B cell (primary cell): Measurements from ENCODE around the gene C12orf57. TPM values are rescaled to one million over a fixed set of nuclear protein-coding genes. Genes with fewer than 3 reads are reported as not detected.

ENCODE experiments used
- ATAC-seq: fragments of 200-7000 bp; cut with Tn5 transposase; one replicate; pipeline ENCODE4 v1.10.0; 2021; ENCODE audit warnings: low read depth, mild to moderate bottlenecking, moderate number of reproducible peaks, moderate library complexity
- CTCF ChIA-PET: fragments of 350-600 bp; sonication (Branson Sonifier 250); formaldehyde crosslinking; loops from one replicate; lab custom pipeline; 2021; ENCODE audit warnings: antibody characterized with exemption, inconsistent platforms; lab: Charles Lee
- POLR2A ChIA-PET: fragments of 350-600 bp; sonication (Branson Sonifier 250); formaldehyde crosslinking; loops from one replicate; lab custom pipeline; 2021; ENCODE audit warnings: antibody characterized with exemption; lab: Charles Lee
- DNase-seq: peaks from one replicate; pipeline ENCODE4 v3.0.0; 2013
- H2AFZ ChIP-seq: 2 replicates; pipeline ENCODE4 v1.6.1; 2012; ENCODE audit warnings: mild to moderate bottlenecking, low read depth, low read length; ENCODE audit not compliant: insufficient read depth, poor library complexity, severe bottlenecking
- H3K27ac ChIP-seq, 2 donors: 1 replicate in 1 of 2; 2 replicates in 1 of 2; pipeline ENCODE4 v1.5.1; 2012 to 2013; ENCODE audit warnings: low read length in 2 of 2, mild to moderate bottlenecking in 2 of 2, moderate library complexity in 1 of 2
- H3K27me3 ChIP-seq, 4 experiments: fragments of 200-600 bp in 1 of 4; sonication (generic) in 1 of 4; replicated peaks in 1 of 4; 1 replicate in 2 of 4; 2 replicates in 2 of 4; pipeline versions ENCODE4 v1.6.1 to v1.7.0; 2013 to 2016; ENCODE audit warnings: low read length in 3 of 4, mild to moderate bottlenecking in 2 of 4, mixed read lengths in 1 of 4, moderate library complexity in 1 of 4; ENCODE audit not compliant: insufficient read depth in 4 of 4, control insufficient read depth in 3 of 4; ENCODE audit errors: control extremely low read depth in 1 of 4
- H3K36me3 ChIP-seq, 2 experiments: replicated peaks in 1 of 2; 1 replicate in 1 of 2; 2 replicates in 1 of 2; pipeline versions ENCODE4 v1.6.1 to v1.7.1; 2013; ENCODE audit warnings: low read length in 1 of 2; ENCODE audit not compliant: insufficient read depth in 2 of 2, control insufficient read depth in 1 of 2; ENCODE audit errors: control extremely low read depth in 1 of 2, extremely low read depth in 1 of 2
- H3K4me1 ChIP-seq, 2 donors: fragments of 200-600 bp in 1 of 2; sonication (generic) in 1 of 2; 1 replicate in 1 of 2; 2 replicates in 1 of 2; pipeline versions ENCODE4 v1.5.1 to v1.6.1; 2013 to 2017; ENCODE audit warnings: low read length in 2 of 2; ENCODE audit not compliant: control insufficient read depth in 2 of 2, insufficient read depth in 2 of 2
- H3K4me2 ChIP-seq: replicated peaks from 2 replicates; pipeline ENCODE3; 2012; ENCODE audit warnings: mild to moderate bottlenecking, low read depth, low read length; ENCODE audit not compliant: poor library complexity, severe bottlenecking
- H3K4me3 ChIP-seq, 5 experiments: fragments of 200-600 bp in 1 of 5; sonication (generic) in 1 of 5; 1 replicate in 3 of 5; 2 replicates in 2 of 5; pipeline versions ENCODE4 v1.5.1 to v1.7.0; 2011 to 2016; ENCODE audit warnings: low read length in 4 of 5, mild to moderate bottlenecking in 4 of 5, low read depth in 2 of 5, control low read depth in 1 of 5, moderate library complexity in 1 of 5; ENCODE audit not compliant: insufficient read depth in 1 of 5; ENCODE audit errors: control extremely low read depth in 1 of 5, extremely low read depth in 1 of 5
- H3K79me2 ChIP-seq: fragments of 200-600 bp; sonication (generic); one replicate; pipeline ENCODE4 v1.6.0; 2016; ENCODE audit warnings: low read length; ENCODE audit not compliant: control insufficient read depth, insufficient read depth
- H3K9ac ChIP-seq: fragments of 200-600 bp; sonication (generic); 2 replicates; pipeline ENCODE4 v1.6.1; 2017; ENCODE audit warnings: mild to moderate bottlenecking, low read length, moderate library complexity
- H3K9me3 ChIP-seq, 3 donors: one replicate each; pipeline versions ENCODE4 v1.6.1 to v1.7.1; 2013; ENCODE audit warnings: low read length in 2 of 3; ENCODE audit not compliant: control insufficient read depth in 2 of 3, insufficient read depth in 1 of 3; ENCODE audit errors: control extremely low read depth in 1 of 3
- H4K20me1 ChIP-seq: 2 replicates; pipeline ENCODE4 v1.6.0; 2012; ENCODE audit warnings: mild to moderate bottlenecking, low read length; ENCODE audit not compliant: insufficient read depth, control insufficient read depth, poor library complexity, severe bottlenecking
- H3K27ac Mint-ChIP-seq: one replicate; pipeline ENCODE4 v1.8.0; 2021; ENCODE audit warnings: mixed read lengths
- H3K27me3 Mint-ChIP-seq: one replicate; pipeline ENCODE4 v1.8.0; 2021; ENCODE audit warnings: mixed read lengths
- H3K4me1 Mint-ChIP-seq: one replicate; pipeline ENCODE4 v1.8.0; 2021; ENCODE audit warnings: mixed read lengths
- H3K4me3 Mint-ChIP-seq: one replicate; pipeline ENCODE4 v1.8.0; 2021; ENCODE audit warnings: mixed read lengths
- H3K9me3 Mint-ChIP-seq: one replicate; pipeline ENCODE4 v1.8.0; 2022; ENCODE audit warnings: mixed read lengths; ENCODE audit not compliant: insufficient read depth
- EZH2 ChIP-seq: IDR thresholded peaks from 2 replicates; pipeline ENCODE4 v1.6.1; 2012; ENCODE audit warnings: borderline replicate concordance, low read depth, mild to moderate bottlenecking, moderate library complexity, low read length; ENCODE audit not compliant: insufficient read depth, poor library complexity, severe bottlenecking
- WGBS: methylation state at CpG from one replicate; pipeline ENCODE4 v1.1.5; 2013; ENCODE audit warnings: missing lambda C conversion rate; ENCODE audit not compliant: insufficient coverage; 5-methylcytosine and 5-hydroxymethylcytosine counted together
- intact Hi-C: fragments of 100-400 bp; cut with micrococcal nuclease; formaldehyde crosslinking; loops from one replicate; pipeline ENCODE4 v1.10.0; 2022
- polyA plus RNA-seq: library from polyadenylated mRNA; depleted of rRNA; stranded (reverse); fragments of >200 nt; gene quantifications from 2 replicates; pipeline ENCODE4 v1.2.3, GENCODE V29; 2012
- total RNA-seq, 2 donors: library from RNA; stranded (reverse); fragments of 120-200 nt in 1 of 2; gene quantifications; 1 replicate in 1 of 2; 2 replicates in 1 of 2; pipeline versions ENCODE4 v1.2.3 to v1.2.4, GENCODE V29; 2013 to 2022
- TF ChIP-seq, protein P1 (sequence below): fragments of 200-600 bp; IDR thresholded peaks from one replicate; pipeline ENCODE4 v1.8.0; 2022; ENCODE audit warnings: antibody characterized with exemption, mild to moderate bottlenecking

Gene C12orf57
- total and polyA plus RNA-seq, 2 donors (not counting 1 experiment from before 2014, with no cell fraction given) = 90.9 to 460 TPM

DNA sequence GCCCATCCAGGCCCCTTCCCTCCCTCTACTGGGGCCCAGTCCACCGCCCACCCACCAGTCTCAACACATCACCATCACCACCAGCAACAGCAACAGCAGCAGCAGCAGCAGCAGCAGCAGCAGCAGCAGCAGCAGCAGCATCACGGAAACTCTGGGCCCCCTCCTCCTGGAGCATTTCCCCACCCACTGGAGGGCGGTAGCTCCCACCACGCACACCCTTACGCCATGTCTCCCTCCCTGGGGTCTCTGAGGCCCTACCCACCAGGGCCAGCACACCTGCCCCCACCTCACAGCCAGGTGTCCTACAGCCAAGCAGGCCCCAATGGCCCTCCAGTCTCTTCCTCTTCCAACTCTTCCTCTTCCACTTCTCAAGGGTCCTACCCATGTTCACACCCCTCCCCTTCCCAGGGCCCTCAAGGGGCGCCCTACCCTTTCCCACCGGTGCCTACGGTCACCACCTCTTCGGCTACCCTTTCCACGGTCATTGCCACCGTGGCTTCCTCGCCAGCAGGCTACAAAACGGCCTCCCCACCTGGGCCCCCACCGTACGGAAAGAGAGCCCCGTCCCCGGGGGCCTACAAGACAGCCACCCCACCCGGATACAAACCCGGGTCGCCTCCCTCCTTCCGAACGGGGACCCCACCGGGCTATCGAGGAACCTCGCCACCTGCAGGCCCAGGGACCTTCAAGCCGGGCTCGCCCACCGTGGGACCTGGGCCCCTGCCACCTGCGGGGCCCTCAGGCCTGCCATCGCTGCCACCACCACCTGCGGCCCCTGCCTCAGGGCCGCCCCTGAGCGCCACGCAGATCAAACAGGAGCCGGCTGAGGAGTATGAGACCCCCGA lies 7.0 kb upstream of the C12orf57 start:
- Histone ChIP-seq H4K20me1 (no peaks in the 10 kb centered on the region), H3K4me2 (peak overlapping the region; percentile 97), H2AFZ (peak overlapping the region; percentile 79), H3K9me3 (no peaks in the 10 kb centered on the region), H3K27me3 (no peaks in the 10 kb centered on the region), H3K9ac (peak overlapping the region; percentile 75), H3K4me3 (peak overlapping the region in 4 of 5 experiments; percentile 77 to 94 (median 84)), H3K4me1 (peaks cover 17 to 27% of the 10 kb centered on the region in 2 donors), H3K79me2 (peaks cover 20% of the 10 kb centered on the region), H3K27ac (peak overlapping the region; percentile 88 to 91), H3K36me3 (peaks cover 0 to 20% of the 10 kb centered on the region in 2 experiments)
- ATAC-seq (peak; percentile 11), DNase-seq (peak; percentile 61)
- TF ChIP-seq, protein P1, sequence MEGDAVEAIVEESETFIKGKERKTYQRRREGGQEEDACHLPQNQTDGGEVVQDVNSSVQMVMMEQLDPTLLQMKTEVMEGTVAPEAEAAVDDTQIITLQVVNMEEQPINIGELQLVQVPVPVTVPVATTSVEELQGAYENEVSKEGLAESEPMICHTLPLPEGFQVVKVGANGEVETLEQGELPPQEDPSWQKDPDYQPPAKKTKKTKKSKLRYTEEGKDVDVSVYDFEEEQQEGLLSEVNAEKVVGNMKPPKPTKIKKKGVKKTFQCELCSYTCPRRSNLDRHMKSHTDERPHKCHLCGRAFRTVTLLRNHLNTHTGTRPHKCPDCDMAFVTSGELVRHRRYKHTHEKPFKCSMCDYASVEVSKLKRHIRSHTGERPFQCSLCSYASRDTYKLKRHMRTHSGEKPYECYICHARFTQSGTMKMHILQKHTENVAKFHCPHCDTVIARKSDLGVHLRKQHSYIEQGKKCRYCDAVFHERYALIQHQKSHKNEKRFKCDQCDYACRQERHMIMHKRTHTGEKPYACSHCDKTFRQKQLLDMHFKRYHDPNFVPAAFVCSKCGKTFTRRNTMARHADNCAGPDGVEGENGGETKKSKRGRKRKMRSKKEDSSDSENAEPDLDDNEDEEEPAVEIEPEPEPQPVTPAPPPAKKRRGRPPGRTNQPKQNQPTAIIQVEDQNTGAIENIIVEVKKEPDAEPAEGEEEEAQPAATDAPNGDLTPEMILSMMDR = no peak
- TF ChIP-seq EZH2 = no peak
- Mint-ChIP-seq H3K9me3 (no peaks in the 10 kb centered on the region), H3K27me3 (no peaks in the 10 kb centered on the region), H3K27ac (peak overlapping the region; percentile 97), H3K4me3 (peak overlapping the region; percentile 87), H3K4me1 (peaks cover 39% of the 10 kb centered on the region)
- intact Hi-C loops = loop anchor here (1.0 to 5.0 kb wide), 4 partner anchors 8 to 85 kb away; partner anchors contain the start of genes CDCA3, LPCAT3 and USP5
- ChIA-PET CTCF (interaction anchor here (0.7 to 16.6 kb wide), 14 partner anchors 7 to 264 kb away, joined by 4 to 944 read pairs (median 14); partner anchors contain the start of genes C12orf57, ENO2, PTPN6 and RNU7-1), POLR2A (interaction anchor here (1.0 to 18.5 kb wide), 9 partner anchors 10 to 85 kb away, joined by 3 to 662 read pairs (median 9); partner anchors contain the start of genes ATN1, LPCAT3, LRRC23 and PTPN6)
- 3% methylated on average over 36 of the region's 36 CpGs for WGBS
